ENCODE measurements around the gene OGFOD1.
A peak's percentile ranks its signal among the peaks of the same experiment; 100 is the strongest.

OGFOD1 gene

DNA sequence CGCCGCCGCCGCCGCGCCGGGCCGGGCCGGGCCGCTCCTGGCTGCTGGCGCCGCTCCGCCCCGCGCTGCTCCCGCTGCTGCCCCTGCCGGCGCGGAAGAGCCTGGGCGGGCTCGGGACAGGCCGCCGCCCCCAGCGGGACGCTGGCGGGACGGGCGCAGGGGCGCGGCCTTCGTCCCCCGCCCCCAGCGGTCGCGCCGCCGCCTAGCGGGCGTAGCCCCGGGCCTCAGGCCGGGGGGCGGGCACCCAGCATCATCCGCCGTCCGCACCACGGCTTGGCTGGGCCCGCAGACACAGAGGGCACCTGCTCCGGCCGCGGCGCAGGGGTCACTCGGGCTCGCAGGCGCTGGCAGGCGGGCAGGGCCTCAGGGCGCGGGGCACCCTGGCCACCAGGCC is 25.9 kb upstream of the OGFOD1 start, which contains the start of gene AMFR:
Gene AMFR, minus strand, starts transcription at position 107 of the 394 bp plus-strand sequence. CDS start 218 bp downstream, outside the sequence.
- Histone ChIP-seq H3K4me1 (ENCODE audit: control insufficient read depth in 2 of 2, insufficient read depth in 2 of 2, low read length in 2 of 2) (peaks cover 6 to 13% of the 10 kb centered on the region in 2 donors), H3K27ac (ENCODE audit: low read depth in 2 of 2, low read length in 2 of 2) (peak within 1 kb of the TSS; percentile 77 to 78)

DNA sequence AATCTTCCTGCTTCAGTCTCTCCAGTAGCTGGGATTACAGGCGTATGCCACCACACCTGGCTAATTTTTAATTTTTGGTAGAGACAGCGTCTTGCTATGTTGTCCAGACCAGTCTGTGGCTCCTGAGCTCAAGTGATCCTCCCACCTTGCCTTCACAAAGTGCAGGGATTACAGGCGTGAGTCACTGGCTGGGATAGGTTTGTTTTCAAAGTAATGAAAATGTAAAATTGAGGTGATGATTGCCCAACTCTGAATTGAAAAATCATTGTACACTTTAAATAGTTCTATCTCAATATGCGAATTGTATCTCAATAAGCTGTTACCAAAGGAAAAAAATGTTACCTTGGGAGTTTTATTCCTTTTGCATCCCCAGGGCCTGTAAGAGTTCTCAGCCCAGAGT is 24.8 kb upstream of the OGFOD1 start:
- no peaks in the 10 kb centered on the region for H3K27me3 ChIP-seq (ENCODE audit: control insufficient read depth in 2 of 2, insufficient read depth in 2 of 2, low read length in 2 of 2)

More for the DNA sequence above, 25.9 kb upstream of the OGFOD1 start, which contains the start of gene AMFR:
- Histone ChIP-seq H3K36me3 (ENCODE audit: control insufficient read depth in 2 of 2, insufficient read depth in 2 of 2, low read length in 2 of 2) (no peaks in the 10 kb centered on the region), H3K9me3 (ENCODE audit: control insufficient read depth in 2 of 2, low read length in 2 of 2) (no peaks in the 10 kb centered on the region), H3K27me3 (ENCODE audit: control insufficient read depth in 2 of 2, insufficient read depth in 2 of 2, low read length in 2 of 2) (no peaks in the 10 kb centered on the region), H3K9ac (ENCODE audit: low read depth in 1 of 2, low read length in 2 of 2) (peak within 1 kb of the TSS; percentile 84 to 91), H3K4me3 (ENCODE audit: low read length in 2 of 2) (peak within 1 kb of the TSS; percentile 80 to 87)

DNA sequence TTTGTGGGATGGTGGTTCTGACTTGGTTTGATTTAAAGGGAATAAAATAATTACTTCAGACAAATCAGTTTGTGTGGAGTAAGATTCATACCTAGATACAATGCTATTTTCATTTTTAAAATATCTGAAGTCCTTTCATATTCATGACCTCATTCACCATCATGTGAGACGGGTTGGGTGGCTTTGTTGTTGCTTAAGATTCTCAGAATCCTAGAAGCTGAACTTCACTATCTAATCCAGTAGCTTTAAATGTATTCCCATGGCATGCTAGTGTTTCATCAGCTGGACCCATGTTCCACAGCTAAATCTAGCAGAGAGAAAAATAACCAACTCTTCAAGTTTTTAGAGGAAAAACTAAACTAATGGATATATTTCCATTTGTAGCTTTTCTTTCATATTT is 23.3 kb upstream of the OGFOD1 start:
- Histone ChIP-seq H3K4me1 (ENCODE audit: control insufficient read depth in 2 of 2, insufficient read depth in 2 of 2, low read length in 2 of 2) (peaks cover 6 to 11% of the 10 kb centered on the region in 2 donors), H3K9me3 (ENCODE audit: control insufficient read depth in 2 of 2, low read length in 2 of 2) (no peaks in the 10 kb centered on the region), H3K36me3 (ENCODE audit: control insufficient read depth in 2 of 2, insufficient read depth in 2 of 2, low read length in 2 of 2) (peaks cover 12 to 15% of the 10 kb centered on the region in 2 donors), H3K4me3 (ENCODE audit: low read length in 2 of 2) (no peak overlapping the region), H3K9ac (ENCODE audit: low read depth in 1 of 2, low read length in 2 of 2) (no peak overlapping the region), H3K27ac (ENCODE audit: low read depth in 2 of 2, low read length in 2 of 2) (no peak overlapping the region), H3K27me3 (ENCODE audit: control insufficient read depth in 2 of 2, insufficient read depth in 2 of 2, low read length in 2 of 2) (no peaks in the 10 kb centered on the region)

More for the DNA sequence above, 24.8 kb upstream of the OGFOD1 start:
- Histone ChIP-seq H3K9me3 (ENCODE audit: control insufficient read depth in 2 of 2, low read length in 2 of 2) (no peaks in the 10 kb centered on the region), H3K36me3 (ENCODE audit: control insufficient read depth in 2 of 2, insufficient read depth in 2 of 2, low read length in 2 of 2) (peaks cover 6 to 8% of the 10 kb centered on the region in 2 donors), H3K4me1 (ENCODE audit: control insufficient read depth in 2 of 2, insufficient read depth in 2 of 2, low read length in 2 of 2) (peaks cover 6 to 13% of the 10 kb centered on the region in 2 donors), H3K9ac (ENCODE audit: low read depth in 1 of 2, low read length in 2 of 2) (no peak overlapping the region), H3K4me3 (ENCODE audit: low read length in 2 of 2) (no peak overlapping the region), H3K27ac (ENCODE audit: low read depth in 2 of 2, low read length in 2 of 2) (no peak overlapping the region)

DNA sequence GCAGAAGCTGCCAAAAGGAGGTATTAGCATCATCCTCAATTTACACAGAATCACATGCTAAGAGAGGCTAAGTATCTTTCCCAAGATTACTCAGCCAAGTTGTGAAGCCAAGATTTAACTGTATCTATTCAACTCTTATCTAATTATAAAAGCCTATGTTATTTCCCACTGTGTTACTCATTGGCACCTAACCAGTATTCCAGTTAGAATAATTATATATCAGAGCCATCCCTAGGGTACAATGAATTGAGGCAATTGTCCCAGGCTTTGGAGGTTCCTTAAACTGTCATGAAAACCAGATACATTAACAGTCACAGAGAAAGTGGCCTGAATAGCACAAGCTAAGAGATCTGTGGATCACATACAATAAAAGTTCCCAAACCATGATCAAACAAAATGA is 15.1 kb upstream of the OGFOD1 start:
- no peaks in the 10 kb centered on the region for H3K27me3 ChIP-seq (ENCODE audit: control insufficient read depth in 2 of 2, insufficient read depth in 2 of 2, low read length in 2 of 2)
- H3K9me3 ChIP-seq (ENCODE audit: control insufficient read depth in 2 of 2, low read length in 2 of 2), result no peaks in the 10 kb centered on the region
- H3K36me3 ChIP-seq (ENCODE audit: control insufficient read depth in 2 of 2, insufficient read depth in 2 of 2, low read length in 2 of 2), result peaks cover 44 to 56% of the 10 kb centered on the region in 2 donors
- H3K27ac ChIP-seq (ENCODE audit: low read depth in 2 of 2, low read length in 2 of 2), result no peak overlapping the region
- no peak overlapping the region for H3K9ac ChIP-seq (ENCODE audit: low read depth in 1 of 2, low read length in 2 of 2)
- no peaks in the 10 kb centered on the region for H3K4me1 ChIP-seq (ENCODE audit: control insufficient read depth in 2 of 2, insufficient read depth in 2 of 2, low read length in 2 of 2)
- no peak overlapping the region for H3K4me3 ChIP-seq (ENCODE audit: low read length in 2 of 2)

- no peak overlapping the region for H3K27ac ChIP-seq (ENCODE audit: low read depth in 2 of 2, low read length in 2 of 2)
- H3K4me3 ChIP-seq (ENCODE audit: low read length in 2 of 2), result no peak overlapping the region
- H3K27me3 ChIP-seq (ENCODE audit: control insufficient read depth in 2 of 2, insufficient read depth in 2 of 2, low read length in 2 of 2), result no peaks in the 10 kb centered on the region
- peaks cover 45 to 52% of the 10 kb centered on the region in 2 donors for H3K36me3 ChIP-seq (ENCODE audit: control insufficient read depth in 2 of 2, insufficient read depth in 2 of 2, low read length in 2 of 2)
- no peaks in the 10 kb centered on the region for H3K4me1 ChIP-seq (ENCODE audit: control insufficient read depth in 2 of 2, insufficient read depth in 2 of 2, low read length in 2 of 2)
- no peaks in the 10 kb centered on the region for H3K9me3 ChIP-seq (ENCODE audit: control insufficient read depth in 2 of 2, low read length in 2 of 2)
- H3K9ac ChIP-seq (ENCODE audit: low read depth in 1 of 2, low read length in 2 of 2), result no peak overlapping the region
Observed at GRCh38 chr16:56438038-56438437, 13.3 kb upstream of the OGFOD1 start.

- Histone ChIP-seq H3K9me3 (ENCODE audit: control insufficient read depth in 2 of 2, low read length in 2 of 2) (no peaks in the 10 kb centered on the region), H3K27ac (ENCODE audit: low read depth in 2 of 2, low read length in 2 of 2) (no peak overlapping the region), H3K36me3 (ENCODE audit: control insufficient read depth in 2 of 2, insufficient read depth in 2 of 2, low read length in 2 of 2) (peaks cover 6 to 22% of the 10 kb centered on the region in 2 donors), H3K4me1 (ENCODE audit: control insufficient read depth in 2 of 2, insufficient read depth in 2 of 2, low read length in 2 of 2) (peaks cover 11 to 12% of the 10 kb centered on the region in 2 donors), H3K9ac (ENCODE audit: low read depth in 1 of 2, low read length in 2 of 2) (no peak overlapping the region), H3K4me3 (ENCODE audit: low read length in 2 of 2) (no peak overlapping the region), H3K27me3 (ENCODE audit: control insufficient read depth in 2 of 2, insufficient read depth in 2 of 2, low read length in 2 of 2) (no peaks in the 10 kb centered on the region)
Observed at GRCh38 chr16:56447286-56447685, 4.1 kb upstream of the OGFOD1 start.

- no peak overlapping the region for H3K9ac ChIP-seq (ENCODE audit: low read depth in 1 of 2, low read length in 2 of 2)
- H3K4me3 ChIP-seq (ENCODE audit: low read length in 2 of 2), result no peak overlapping the region
- peaks cover 16% of the 10 kb centered on the region in 2 donors for H3K4me1 ChIP-seq (ENCODE audit: control insufficient read depth in 2 of 2, insufficient read depth in 2 of 2, low read length in 2 of 2)
- no peaks in the 10 kb centered on the region for H3K9me3 ChIP-seq (ENCODE audit: control insufficient read depth in 2 of 2, low read length in 2 of 2)
- H3K27me3 ChIP-seq (ENCODE audit: control insufficient read depth in 2 of 2, insufficient read depth in 2 of 2, low read length in 2 of 2), result no peaks in the 10 kb centered on the region
- H3K36me3 ChIP-seq (ENCODE audit: control insufficient read depth in 2 of 2, insufficient read depth in 2 of 2, low read length in 2 of 2), result peaks cover 4 to 22% of the 10 kb centered on the region in 2 donors
- H3K27ac ChIP-seq (ENCODE audit: low read depth in 2 of 2, low read length in 2 of 2), result no peak overlapping the region
Observed at GRCh38 chr16:56448005-56448404, 3.3 kb upstream of the OGFOD1 start.

- H3K27ac ChIP-seq (ENCODE audit: low read depth in 2 of 2, low read length in 2 of 2), result peak overlapping the region; percentile 71 to 81
- peaks cover 16% of the 10 kb centered on the region in 2 donors for H3K4me1 ChIP-seq (ENCODE audit: control insufficient read depth in 2 of 2, insufficient read depth in 2 of 2, low read length in 2 of 2)
- H3K9ac ChIP-seq (ENCODE audit: low read depth in 1 of 2, low read length in 2 of 2), result peak overlapping the region; percentile 81 to 88
- no peaks in the 10 kb centered on the region for H3K27me3 ChIP-seq (ENCODE audit: control insufficient read depth in 2 of 2, insufficient read depth in 2 of 2, low read length in 2 of 2)
- peaks cover 2 to 20% of the 10 kb centered on the region in 2 donors for H3K36me3 ChIP-seq (ENCODE audit: control insufficient read depth in 2 of 2, insufficient read depth in 2 of 2, low read length in 2 of 2)
- H3K9me3 ChIP-seq (ENCODE audit: control insufficient read depth in 2 of 2, low read length in 2 of 2), result no peaks in the 10 kb centered on the region
- peak overlapping the region; percentile 89 to 98 for H3K4me3 ChIP-seq (ENCODE audit: low read length in 2 of 2)
Observed at GRCh38 chr16:56450275-56450985, 924 bp upstream of the OGFOD1 start.

DNA sequence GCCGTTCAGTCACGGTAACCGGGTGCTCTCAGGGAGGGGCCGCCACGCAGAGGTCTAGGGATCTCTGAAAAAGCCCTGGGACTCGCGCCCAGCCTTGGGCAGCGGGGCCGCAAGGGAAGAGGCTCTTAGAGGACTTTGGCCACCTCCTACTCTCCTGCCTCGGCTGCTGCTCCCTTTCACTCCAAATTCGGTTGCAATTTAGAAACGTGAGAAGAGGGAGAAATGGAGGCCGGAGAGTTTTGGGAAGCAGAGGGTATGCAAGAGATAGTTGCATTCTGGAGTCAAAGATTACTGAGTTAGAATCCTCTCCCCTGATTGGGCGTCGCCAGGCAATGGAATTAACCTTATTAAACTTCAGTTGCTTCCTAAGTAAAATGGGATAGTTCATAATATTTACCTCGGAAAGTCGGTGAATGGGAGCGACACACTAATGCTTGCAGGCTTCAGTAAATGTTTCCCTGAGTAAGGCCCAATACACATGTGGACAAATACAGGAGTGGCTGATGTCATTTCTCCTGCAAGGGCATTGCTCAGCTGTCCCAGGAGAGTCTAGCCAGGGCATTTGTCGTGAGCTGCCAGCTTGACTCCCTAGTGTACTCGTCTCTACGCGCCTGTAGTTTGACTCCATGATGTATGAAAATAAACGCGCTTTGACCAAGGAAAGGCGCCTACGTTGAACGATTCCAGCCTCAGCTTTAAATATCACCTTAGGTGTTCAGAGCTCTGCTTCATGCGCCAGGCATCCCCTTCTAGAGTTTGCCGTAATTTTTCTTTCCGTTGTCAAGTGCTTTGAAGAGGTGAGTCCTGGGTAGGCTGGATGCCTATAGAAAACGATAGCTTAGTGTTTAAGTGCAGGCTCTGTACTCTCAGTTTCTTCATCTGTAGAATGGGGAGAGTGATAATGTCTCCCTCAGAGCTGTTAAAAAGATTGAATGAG is 667 bp downstream of the OGFOD1 start:
- Histone ChIP-seq H3K27me3 (ENCODE audit: control insufficient read depth in 2 of 2, insufficient read depth in 2 of 2, low read length in 2 of 2) (no peaks in the 10 kb centered on the region), H3K9ac (ENCODE audit: low read depth in 1 of 2, low read length in 2 of 2) (peak overlapping the region; percentile 76 to 88), H3K4me3 (ENCODE audit: low read length in 2 of 2) (peak overlapping the region; percentile 89 to 98), H3K36me3 (ENCODE audit: control insufficient read depth in 2 of 2, insufficient read depth in 2 of 2, low read length in 2 of 2) (peaks cover 6 to 20% of the 10 kb centered on the region in 2 donors), H3K9me3 (ENCODE audit: control insufficient read depth in 2 of 2, low read length in 2 of 2) (no peaks in the 10 kb centered on the region), H3K27ac (ENCODE audit: low read depth in 2 of 2, low read length in 2 of 2) (peak overlapping the region; percentile 81 to 84), H3K4me1 (ENCODE audit: control insufficient read depth in 2 of 2, insufficient read depth in 2 of 2, low read length in 2 of 2) (peaks cover 16% of the 10 kb centered on the region in 2 donors)
